ENCODE data around the gene CCL22.

The CCL22 gene

DNA sequence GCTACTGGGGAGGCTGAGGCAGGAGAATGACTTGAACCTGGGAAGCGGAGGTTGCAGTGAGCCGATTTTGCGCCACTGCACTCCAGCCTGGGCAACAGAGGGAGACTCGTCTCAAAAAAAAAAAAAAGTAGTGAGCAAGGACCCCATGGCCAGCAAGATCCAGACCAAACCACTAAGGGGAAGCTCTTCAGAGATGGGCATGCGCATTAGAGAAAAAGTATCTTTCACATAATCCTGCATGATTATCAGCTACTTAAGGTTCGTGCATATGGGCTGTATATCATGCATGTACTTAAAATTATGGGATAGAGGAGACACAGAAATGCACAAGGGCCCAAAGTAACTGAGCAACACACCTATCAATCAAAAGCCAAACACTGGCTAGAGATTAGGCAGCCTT is 10.7 kb upstream of the CCL22 start:
- TF ChIP-seq, protein P1, sequence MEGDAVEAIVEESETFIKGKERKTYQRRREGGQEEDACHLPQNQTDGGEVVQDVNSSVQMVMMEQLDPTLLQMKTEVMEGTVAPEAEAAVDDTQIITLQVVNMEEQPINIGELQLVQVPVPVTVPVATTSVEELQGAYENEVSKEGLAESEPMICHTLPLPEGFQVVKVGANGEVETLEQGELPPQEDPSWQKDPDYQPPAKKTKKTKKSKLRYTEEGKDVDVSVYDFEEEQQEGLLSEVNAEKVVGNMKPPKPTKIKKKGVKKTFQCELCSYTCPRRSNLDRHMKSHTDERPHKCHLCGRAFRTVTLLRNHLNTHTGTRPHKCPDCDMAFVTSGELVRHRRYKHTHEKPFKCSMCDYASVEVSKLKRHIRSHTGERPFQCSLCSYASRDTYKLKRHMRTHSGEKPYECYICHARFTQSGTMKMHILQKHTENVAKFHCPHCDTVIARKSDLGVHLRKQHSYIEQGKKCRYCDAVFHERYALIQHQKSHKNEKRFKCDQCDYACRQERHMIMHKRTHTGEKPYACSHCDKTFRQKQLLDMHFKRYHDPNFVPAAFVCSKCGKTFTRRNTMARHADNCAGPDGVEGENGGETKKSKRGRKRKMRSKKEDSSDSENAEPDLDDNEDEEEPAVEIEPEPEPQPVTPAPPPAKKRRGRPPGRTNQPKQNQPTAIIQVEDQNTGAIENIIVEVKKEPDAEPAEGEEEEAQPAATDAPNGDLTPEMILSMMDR (IDR thresholded peaks at IDR 0.05; ENCODE audit: insufficient read depth, low read depth, low read length, missing control alignments), result no peak

DNA sequence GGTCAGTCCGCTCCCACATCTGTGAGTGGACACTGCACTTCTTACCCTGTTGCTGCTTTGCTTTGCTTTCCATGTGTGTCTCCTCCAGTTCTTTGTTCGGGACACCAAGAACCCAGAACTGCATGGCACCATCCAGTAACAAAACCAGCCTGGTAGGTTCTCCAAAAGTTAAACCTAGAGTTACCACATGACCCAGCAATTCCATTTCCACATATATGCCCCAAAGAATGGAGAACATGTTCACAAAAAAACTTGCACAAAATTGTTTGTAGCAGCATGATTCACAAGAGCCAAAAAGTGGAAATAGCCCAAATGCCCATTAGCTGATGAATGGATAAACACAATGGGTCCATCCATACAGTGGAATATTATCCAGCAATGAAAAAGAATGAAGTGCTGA is 10.3 kb upstream of the CCL22 start:
- TF ChIP-seq, protein P1 (IDR thresholded peaks at IDR 0.05; ENCODE audit: insufficient read depth, low read depth, low read length, missing control alignments), result no peak
- H3K4me3 ChIP-seq (ENCODE audit: low read length), result no peak overlapping the region
- DNase-seq (ENCODE audit: low read depth), result no peak

More for the DNA sequence above, 10.7 kb upstream of the CCL22 start:
- no peak for DNase-seq (ENCODE audit: low read depth)
- no peak overlapping the region for H3K4me3 ChIP-seq (ENCODE audit: low read length)

DNA sequence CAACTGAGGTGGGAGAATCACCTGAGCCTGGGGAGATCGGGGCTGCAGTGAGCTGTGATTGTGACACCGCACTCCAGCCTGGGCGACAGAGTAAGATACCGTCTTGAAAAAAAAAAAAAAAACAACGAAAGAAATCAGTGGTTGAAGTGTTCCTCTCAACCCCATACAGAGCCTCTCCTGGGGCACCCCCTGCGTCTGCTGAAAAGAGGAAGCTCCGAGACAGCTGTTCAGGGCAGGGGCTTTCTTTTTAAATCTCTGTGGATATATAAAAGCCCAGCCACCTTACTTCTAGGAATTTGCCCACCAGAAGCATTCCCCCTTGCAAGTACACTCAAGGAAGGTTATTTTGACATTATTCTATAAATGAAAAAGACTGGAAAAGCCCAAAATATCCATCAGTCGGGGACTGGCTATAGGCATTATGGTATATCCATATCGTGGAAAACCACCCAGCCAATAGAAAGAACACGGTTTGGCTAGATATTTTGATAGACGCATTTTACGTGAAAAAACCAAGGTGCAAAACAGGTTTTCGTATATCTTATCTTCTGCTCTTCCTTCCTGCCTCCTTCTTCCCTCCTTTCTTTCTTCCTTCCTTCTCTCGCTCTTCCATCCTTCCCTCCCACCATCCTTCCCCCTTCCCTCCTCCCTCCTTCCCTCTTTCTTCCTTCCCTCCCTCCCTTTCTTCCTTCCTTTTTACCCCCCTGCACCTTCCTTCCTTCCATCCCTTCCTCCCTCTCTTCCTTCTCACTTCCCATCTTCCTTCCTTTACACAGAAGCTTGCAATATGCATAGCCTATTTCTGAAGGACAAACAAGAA is 9.2 kb upstream of the CCL22 start:
- no peak overlapping the region for H3K4me3 ChIP-seq (ENCODE audit: low read length)
- no peak for DNase-seq (ENCODE audit: low read depth)
- TF ChIP-seq, protein P1 (IDR thresholded peaks at IDR 0.05; ENCODE audit: insufficient read depth, low read depth, low read length, missing control alignments), result no peak

DNA sequence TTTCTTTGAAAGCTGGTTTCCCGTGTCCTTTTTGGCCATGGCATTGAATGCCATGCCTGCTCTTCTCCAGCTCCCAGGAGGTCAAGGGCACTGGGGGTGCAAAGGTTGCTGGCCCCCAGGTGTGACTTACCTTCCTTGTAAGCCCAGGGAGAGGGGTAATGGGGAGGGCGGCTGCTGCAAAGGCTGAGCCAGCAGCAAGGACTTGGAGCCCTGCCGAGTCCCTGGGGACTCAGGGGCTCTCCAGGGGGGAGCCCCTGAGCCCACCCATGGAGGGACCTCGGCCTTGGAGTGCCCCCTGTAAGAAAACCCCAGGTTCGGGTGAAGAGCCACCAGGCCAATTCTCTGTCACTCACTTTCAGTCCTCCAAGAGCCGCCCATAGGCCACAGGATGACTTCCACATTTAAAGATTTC is 5.9 kb upstream of the CCL22 start:
- TF ChIP-seq, protein P1 (IDR thresholded peaks at IDR 0.05; ENCODE audit: insufficient read depth, low read depth, low read length, missing control alignments), result no peak
- no peak for DNase-seq (ENCODE audit: low read depth)
- no peak overlapping the region for H3K4me3 ChIP-seq (ENCODE audit: low read length)

DNA sequence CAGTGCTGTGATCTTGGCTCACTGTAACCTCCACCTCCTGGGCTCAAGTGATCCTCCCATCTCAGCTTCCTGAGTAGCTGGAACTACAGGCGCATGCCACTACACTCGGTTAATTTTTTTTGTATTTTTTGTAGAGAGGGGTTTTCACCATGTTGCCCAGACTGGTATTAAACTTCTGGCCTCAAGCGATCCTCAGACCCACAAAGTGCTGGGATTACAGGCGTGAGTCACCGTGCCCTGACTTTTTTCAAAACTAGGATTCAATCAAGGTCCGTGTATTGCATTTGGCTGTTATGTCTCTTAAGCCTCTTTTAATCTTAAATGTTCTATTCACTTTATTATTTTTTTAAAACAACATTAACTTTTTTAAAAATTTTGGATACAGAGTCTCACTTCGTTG is 4.3 kb upstream of the CCL22 start:
- H3K4me3 ChIP-seq (ENCODE audit: low read length), result no peak overlapping the region
- TF ChIP-seq, protein P1 (IDR thresholded peaks at IDR 0.05; ENCODE audit: insufficient read depth, low read depth, low read length, missing control alignments), result no peak
- DNase-seq (ENCODE audit: low read depth), result no peak

DNA sequence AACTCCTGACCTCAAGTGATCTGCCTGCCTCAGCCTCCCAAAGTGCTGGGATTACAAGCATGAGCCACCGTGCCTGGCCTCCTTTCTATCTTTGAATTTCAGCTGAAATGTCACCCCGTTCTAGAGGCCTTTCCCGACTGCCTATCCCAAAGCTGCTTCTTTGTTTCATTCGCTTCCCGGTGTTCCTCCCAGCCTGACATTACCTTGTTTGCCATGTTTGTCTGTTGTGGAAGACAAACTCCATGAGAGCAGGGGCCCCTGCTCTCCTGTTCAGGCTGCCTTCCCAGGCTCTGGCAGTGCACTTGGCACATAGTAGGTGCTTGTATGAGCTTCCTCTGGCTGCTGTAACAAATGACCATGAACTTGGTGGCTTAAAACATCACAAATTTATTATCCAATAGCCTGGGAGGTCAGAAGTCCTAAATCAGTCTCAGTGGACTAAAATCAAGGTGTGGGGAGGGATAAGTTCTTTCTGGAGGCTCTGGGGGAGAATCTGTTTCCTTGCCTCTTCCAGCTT is 2.6 kb upstream of the CCL22 start:
- TF ChIP-seq, protein P1 (IDR thresholded peaks at IDR 0.05; ENCODE audit: insufficient read depth, low read depth, low read length, missing control alignments), result no peak
- DNase-seq (ENCODE audit: low read depth), result no peak
- H3K4me3 ChIP-seq (ENCODE audit: low read length), result no peak overlapping the region

DNA sequence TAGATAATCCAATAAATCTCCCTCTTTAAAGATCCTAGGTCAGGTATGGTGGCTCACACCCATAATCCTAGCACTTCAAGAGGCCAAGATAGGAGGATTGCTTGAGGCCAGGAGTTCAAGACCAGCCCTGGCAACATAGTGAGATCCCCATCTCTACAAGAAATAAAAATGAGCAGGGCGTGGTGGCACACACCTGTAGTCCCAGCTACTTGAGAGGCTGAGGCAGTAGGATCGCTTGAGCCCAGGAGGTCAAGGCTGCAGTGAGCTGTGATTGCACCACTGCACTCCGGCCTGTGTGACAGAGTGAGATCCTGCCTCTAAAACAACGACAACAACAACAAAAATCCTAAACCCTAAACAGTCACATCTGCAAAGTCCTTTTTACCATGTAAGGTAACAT is 2.0 kb upstream of the CCL22 start:
- no peak for DNase-seq (ENCODE audit: low read depth)
- H3K4me3 ChIP-seq (ENCODE audit: low read length), result no peak overlapping the region
- TF ChIP-seq, protein P1 (IDR thresholded peaks at IDR 0.05; ENCODE audit: insufficient read depth, low read depth, low read length, missing control alignments), result no peak
